ENCODE results near the gene CCL25.

GRCh38 chr19:8005534-8006256, 46.9 kb upstream of the CCL25 start, which contains the start of gene ELAVL1:
- TF ChIP-seq CTCF (IDR thresholded peaks at IDR 0.05) (no peak), POLR2AphosphoS5 (IDR thresholded peaks at IDR 0.05) (peak in 2 of 3 donors; percentile 21 to 34)

All from transverse colon (tissue), 4 donors.